ENCODE results near the gene NLRC5.

- TF ChIP-seq CTCF (IDR thresholded peaks at IDR 0.05; ENCODE audit: low read depth, low read length, poor library complexity, severe bottlenecking) (no peak), EZH2phosphoT487 (IDR thresholded peaks at IDR 0.05; ENCODE audit: borderline replicate concordance, low read length) (no peak)
Measured at GRCh38 chr16:57030346-57030902, 41.1 kb downstream of the NLRC5 start.

Data from DOHH2 (cell line).